GM19328 (cell line): ENCODE results near the gene CACNA1A.

ENCODE experiments used
- ATAC-seq: cut with Tn5 transposase; IDR thresholded peaks from one replicate; pipeline ENCODE4 v1.9.1; 2021; ENCODE audit warnings: mild to moderate bottlenecking, moderate library complexity; ENCODE audit not compliant: unreplicated experiment

Gene CACNA1A

GRCh38 chr19:13315495-13315894, 190.8 kb downstream of the CACNA1A start:
- ATAC-seq = no peak

- ATAC-seq = no peak
Measured at GRCh38 chr19:13314761-13315160, 191.5 kb downstream of the CACNA1A start.

- no peak for ATAC-seq
Measured at GRCh38 chr19:13313875-13314274, 192.4 kb downstream of the CACNA1A start.

- no peak for ATAC-seq
Measured at GRCh38 chr19:13309864-13310263, 196.4 kb downstream of the CACNA1A start.

- ATAC-seq = no peak
Measured at GRCh38 chr19:13303381-13304129, 202.7 kb downstream of the CACNA1A start.

DNA sequence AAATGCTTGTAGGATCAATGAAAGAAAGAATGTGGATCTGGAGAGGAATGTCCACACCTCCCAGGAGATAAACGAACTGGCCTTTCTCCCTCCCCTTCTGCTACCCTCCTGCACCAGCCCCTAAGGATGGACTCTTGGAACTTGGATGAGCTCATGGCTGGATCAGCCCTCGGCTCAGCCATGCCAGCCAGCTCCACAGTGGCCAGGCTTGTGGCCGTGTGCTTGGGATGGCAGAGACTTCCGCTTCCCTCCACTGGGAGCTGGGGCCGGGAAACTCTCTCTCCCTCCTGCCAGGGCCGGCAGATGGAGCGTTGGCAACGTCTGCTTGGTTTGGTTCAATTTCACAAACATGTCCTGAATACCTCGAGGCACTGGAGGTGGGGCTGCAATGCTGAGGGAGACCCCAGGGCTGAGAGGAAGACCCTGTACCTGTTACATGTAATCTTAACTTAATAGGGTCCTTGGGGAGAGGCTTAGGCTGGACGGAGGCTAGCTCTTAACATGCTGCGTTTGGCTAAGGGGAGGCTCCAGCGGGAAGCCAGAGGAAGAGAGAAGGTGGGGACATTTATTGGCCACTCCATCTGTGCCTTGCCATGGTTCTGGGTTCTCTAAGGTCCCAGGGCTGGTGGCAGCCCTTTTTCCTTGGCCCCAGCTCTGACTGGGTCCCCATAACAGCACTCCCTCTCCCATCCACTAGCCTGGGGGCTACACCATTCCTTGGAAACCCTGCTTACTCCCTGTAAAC, 203.6 kb downstream of the CACNA1A start:
- no peak for ATAC-seq

DNA sequence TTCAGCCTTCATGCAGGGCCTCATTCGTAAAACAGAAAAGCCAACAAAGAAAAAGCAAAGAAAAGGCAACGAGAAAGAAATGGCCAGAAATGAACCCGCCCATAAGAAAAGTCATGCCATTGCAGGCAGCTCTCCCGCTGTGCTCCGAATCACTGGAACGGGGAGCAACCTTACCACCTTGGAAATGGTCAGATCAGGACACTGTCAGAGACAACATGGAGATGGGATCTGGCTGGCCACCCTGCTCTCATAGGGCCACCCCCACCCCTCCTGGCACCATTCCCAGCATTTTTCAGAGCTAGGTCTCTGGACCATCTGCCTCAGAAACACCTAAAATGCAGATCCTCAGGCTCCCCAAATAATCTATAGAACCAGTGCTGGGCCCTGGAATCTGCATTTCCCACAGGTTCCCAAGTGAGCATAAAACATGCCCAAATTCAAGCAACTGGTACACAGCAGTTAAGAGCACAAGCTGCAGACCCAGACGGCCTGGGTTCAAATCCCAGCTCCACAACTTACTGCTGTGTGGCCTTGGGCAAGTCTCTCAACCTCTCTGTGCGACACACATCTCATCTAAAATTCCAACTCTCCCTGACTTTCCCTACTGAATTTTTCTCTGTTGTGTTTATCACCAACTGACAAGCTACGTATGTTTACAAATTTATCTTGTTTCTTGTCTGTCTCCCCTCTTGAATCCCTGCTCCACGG, 204.5 kb downstream of the CACNA1A start:
- ATAC-seq = no peak

DNA sequence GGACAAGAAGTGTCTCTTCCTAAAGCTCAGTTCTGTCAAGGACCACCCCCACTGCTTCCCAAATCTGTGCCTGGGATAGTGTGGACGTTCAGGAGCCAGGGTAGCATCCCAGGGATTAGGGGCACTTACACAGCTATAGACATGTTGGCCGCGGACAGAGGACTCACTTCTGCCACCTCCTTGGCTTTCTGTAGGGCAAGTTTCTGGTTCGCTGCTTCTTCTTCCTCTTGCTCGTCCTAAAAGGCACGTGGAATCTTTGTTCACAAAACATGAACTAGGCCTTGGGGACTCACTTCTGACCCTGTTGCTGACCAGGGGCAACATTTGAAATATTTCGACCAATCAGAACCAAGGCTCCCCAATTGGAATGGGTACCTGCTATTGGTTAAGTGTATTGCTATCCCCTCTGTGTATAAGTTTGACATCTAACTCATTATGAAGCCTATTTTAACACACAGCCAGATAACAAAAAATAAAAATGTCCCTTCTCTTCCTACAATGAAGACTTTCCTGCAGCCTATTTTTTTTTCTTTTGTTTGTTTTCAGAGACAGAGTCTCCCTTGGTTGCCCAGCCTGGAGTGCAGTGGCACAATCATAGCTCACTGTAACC, 205.8 kb downstream of the CACNA1A start:
- ATAC-seq = no peak

GRCh38 chr19:13299838-13300237, 206.4 kb downstream of the CACNA1A start:
- no peak for ATAC-seq

- no peak for ATAC-seq
Measured at GRCh38 chr19:13298565-13299481, 207.5 kb downstream of the CACNA1A start.

- no peak for ATAC-seq
Measured at GRCh38 chr19:13297023-13297422, 209.3 kb downstream of the CACNA1A start.

- ATAC-seq = no peak
Measured at GRCh38 chr19:13294812-13295567, 211.3 kb downstream of the CACNA1A start.

- ATAC-seq = no peak
Measured at GRCh38 chr19:13291913-13292312, 214.4 kb downstream of the CACNA1A start.

- no peak for ATAC-seq
Measured at GRCh38 chr19:13290741-13291140, 215.5 kb downstream of the CACNA1A start.

- no peak for ATAC-seq
Measured at GRCh38 chr19:13289295-13289694, 217.0 kb downstream of the CACNA1A start.

DNA sequence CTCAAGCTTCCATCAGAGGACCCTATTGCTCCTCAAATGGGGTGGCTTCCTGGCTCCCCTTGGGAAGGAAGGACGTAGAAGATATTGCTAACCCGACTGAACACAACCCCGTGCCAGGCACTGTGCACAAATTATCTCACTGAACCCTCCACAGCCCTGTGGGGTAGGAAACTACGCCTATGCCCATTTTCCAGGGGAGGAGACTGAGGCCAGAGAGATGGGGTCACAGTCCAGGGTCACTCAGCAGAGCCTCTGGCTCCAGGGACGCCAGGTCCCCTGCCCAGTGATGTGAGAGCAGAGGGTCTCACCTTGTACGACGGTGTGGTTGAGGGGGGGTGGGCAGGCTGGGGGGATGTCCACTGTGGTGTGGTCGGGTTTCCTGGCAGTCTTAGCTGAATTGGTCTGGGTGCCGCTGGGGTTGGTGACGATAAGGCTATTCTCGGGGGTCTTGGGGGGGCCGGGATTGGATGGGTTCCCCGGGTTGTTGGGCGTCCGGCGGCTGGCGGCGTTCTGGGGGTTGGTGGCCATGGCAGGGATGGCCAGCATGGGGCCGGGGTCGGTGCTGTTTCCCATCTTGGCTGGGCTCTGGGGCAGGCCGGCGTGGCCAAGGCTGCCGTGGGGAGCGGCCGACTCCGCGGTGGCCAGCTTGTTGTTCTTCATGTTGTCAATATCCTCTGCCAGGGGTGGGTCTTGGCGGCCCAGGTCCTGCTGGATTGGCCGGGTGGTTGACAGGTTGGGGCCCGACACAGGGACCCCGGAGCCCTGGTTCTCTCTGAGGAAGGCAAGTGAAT, 219.9 kb downstream of the CACNA1A start:
- ATAC-seq = no peak

DNA sequence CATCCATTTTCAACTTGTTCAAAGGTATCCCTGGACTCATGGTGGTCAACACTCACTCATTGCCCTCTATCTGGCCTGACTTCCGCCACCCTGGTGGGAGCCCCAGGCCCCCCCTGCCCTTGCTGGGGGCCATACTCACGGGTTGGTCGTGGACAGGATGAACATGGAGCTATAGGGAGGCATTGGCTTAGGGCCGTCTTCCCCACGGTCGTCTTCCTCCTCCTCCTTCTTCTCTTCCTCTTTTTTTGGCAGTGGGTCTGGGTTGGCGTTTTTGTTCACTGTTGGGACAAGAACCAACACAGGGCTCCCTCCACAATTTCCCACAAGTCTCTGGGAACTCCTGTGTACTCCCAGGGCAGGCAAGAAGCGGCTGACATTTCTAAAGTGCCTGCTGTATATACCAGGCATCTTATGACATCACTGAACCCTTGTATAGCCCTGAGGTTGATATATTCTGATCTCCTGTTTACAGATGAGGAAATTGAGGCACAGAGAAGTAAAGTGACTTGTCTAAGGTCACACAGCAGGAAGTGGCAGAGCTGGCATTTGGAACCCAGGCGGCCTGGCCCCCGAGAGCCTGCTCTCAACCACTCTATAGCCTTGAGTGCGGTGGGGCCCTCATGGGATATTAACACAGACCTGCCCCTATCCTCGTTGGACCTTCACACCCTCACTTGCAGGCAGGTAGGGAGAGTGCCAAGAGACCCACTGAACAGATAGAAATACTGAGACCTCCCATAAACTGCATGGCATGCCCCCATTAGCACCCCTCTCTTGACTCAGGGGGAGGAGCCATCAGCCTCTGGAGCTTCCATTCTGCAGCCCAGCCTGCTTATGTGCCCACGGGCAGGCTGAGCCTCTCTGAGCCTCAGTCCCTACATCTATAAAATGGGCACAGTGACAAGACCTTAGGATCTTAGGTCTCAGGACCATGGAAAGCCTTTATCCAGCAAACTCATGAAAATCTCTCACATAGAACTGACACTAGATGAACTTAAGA, 221.1 kb downstream of the CACNA1A start:
- no peak for ATAC-seq

- ATAC-seq = no peak
Measured at GRCh38 chr19:13283871-13284270, 222.4 kb downstream of the CACNA1A start.
